B cell (primary cell): Measurements from ENCODE around the gene SRGAP1. TPM values are rescaled to one million over a fixed set of nuclear protein-coding genes. Genes with fewer than 3 reads are reported as not detected.

Source experiments
- ATAC-seq: fragments of 200-7000 bp; cut with Tn5 transposase; one replicate; pipeline ENCODE4 v1.10.0; 2021; ENCODE audit warnings: low read depth, mild to moderate bottlenecking, moderate number of reproducible peaks, moderate library complexity
- CTCF ChIA-PET: fragments of 350-600 bp; sonication (Branson Sonifier 250); formaldehyde crosslinking; loops from one replicate; lab custom pipeline; 2021; ENCODE audit warnings: antibody characterized with exemption, inconsistent platforms; lab: Charles Lee
- POLR2A ChIA-PET: fragments of 350-600 bp; sonication (Branson Sonifier 250); formaldehyde crosslinking; loops from one replicate; lab custom pipeline; 2021; ENCODE audit warnings: antibody characterized with exemption; lab: Charles Lee
- DNase-seq: peaks from one replicate; pipeline ENCODE4 v3.0.0; 2013
- H2AFZ ChIP-seq: 2 replicates; pipeline ENCODE4 v1.6.1; 2012; ENCODE audit warnings: mild to moderate bottlenecking, low read depth, low read length; ENCODE audit not compliant: insufficient read depth, poor library complexity, severe bottlenecking
- H3K27ac ChIP-seq, 2 donors: 1 replicate in 1 of 2; 2 replicates in 1 of 2; pipeline ENCODE4 v1.5.1; 2012 to 2013; ENCODE audit warnings: low read length in 2 of 2, mild to moderate bottlenecking in 2 of 2, moderate library complexity in 1 of 2
- H3K27me3 ChIP-seq, 4 experiments: fragments of 200-600 bp in 1 of 4; sonication (generic) in 1 of 4; replicated peaks in 1 of 4; 1 replicate in 2 of 4; 2 replicates in 2 of 4; pipeline versions ENCODE4 v1.6.1 to v1.7.0; 2013 to 2016; ENCODE audit warnings: low read length in 3 of 4, mild to moderate bottlenecking in 2 of 4, mixed read lengths in 1 of 4, moderate library complexity in 1 of 4; ENCODE audit not compliant: insufficient read depth in 4 of 4, control insufficient read depth in 3 of 4; ENCODE audit errors: control extremely low read depth in 1 of 4
- H3K36me3 ChIP-seq, 2 experiments: replicated peaks in 1 of 2; 1 replicate in 1 of 2; 2 replicates in 1 of 2; pipeline versions ENCODE4 v1.6.1 to v1.7.1; 2013; ENCODE audit warnings: low read length in 1 of 2; ENCODE audit not compliant: insufficient read depth in 2 of 2, control insufficient read depth in 1 of 2; ENCODE audit errors: control extremely low read depth in 1 of 2, extremely low read depth in 1 of 2
- H3K4me1 ChIP-seq, 2 donors: fragments of 200-600 bp in 1 of 2; sonication (generic) in 1 of 2; 1 replicate in 1 of 2; 2 replicates in 1 of 2; pipeline versions ENCODE4 v1.5.1 to v1.6.1; 2013 to 2017; ENCODE audit warnings: low read length in 2 of 2; ENCODE audit not compliant: control insufficient read depth in 2 of 2, insufficient read depth in 2 of 2
- H3K4me2 ChIP-seq: replicated peaks from 2 replicates; pipeline ENCODE3; 2012; ENCODE audit warnings: mild to moderate bottlenecking, low read depth, low read length; ENCODE audit not compliant: poor library complexity, severe bottlenecking
- H3K4me3 ChIP-seq, 5 experiments: fragments of 200-600 bp in 1 of 5; sonication (generic) in 1 of 5; 1 replicate in 3 of 5; 2 replicates in 2 of 5; pipeline versions ENCODE4 v1.5.1 to v1.7.0; 2011 to 2016; ENCODE audit warnings: low read length in 4 of 5, mild to moderate bottlenecking in 4 of 5, low read depth in 2 of 5, control low read depth in 1 of 5, moderate library complexity in 1 of 5; ENCODE audit not compliant: insufficient read depth in 1 of 5; ENCODE audit errors: control extremely low read depth in 1 of 5, extremely low read depth in 1 of 5
- H3K79me2 ChIP-seq: fragments of 200-600 bp; sonication (generic); one replicate; pipeline ENCODE4 v1.6.0; 2016; ENCODE audit warnings: low read length; ENCODE audit not compliant: control insufficient read depth, insufficient read depth
- H3K9ac ChIP-seq: fragments of 200-600 bp; sonication (generic); 2 replicates; pipeline ENCODE4 v1.6.1; 2017; ENCODE audit warnings: mild to moderate bottlenecking, low read length, moderate library complexity
- H3K9me3 ChIP-seq, 3 donors: one replicate each; pipeline versions ENCODE4 v1.6.1 to v1.7.1; 2013; ENCODE audit warnings: low read length in 2 of 3; ENCODE audit not compliant: control insufficient read depth in 2 of 3, insufficient read depth in 1 of 3; ENCODE audit errors: control extremely low read depth in 1 of 3
- H4K20me1 ChIP-seq: 2 replicates; pipeline ENCODE4 v1.6.0; 2012; ENCODE audit warnings: mild to moderate bottlenecking, low read length; ENCODE audit not compliant: insufficient read depth, control insufficient read depth, poor library complexity, severe bottlenecking
- H3K27ac Mint-ChIP-seq: one replicate; pipeline ENCODE4 v1.8.0; 2021; ENCODE audit warnings: mixed read lengths
- H3K27me3 Mint-ChIP-seq: one replicate; pipeline ENCODE4 v1.8.0; 2021; ENCODE audit warnings: mixed read lengths
- H3K4me1 Mint-ChIP-seq: one replicate; pipeline ENCODE4 v1.8.0; 2021; ENCODE audit warnings: mixed read lengths
- H3K4me3 Mint-ChIP-seq: one replicate; pipeline ENCODE4 v1.8.0; 2021; ENCODE audit warnings: mixed read lengths
- H3K9me3 Mint-ChIP-seq: one replicate; pipeline ENCODE4 v1.8.0; 2022; ENCODE audit warnings: mixed read lengths; ENCODE audit not compliant: insufficient read depth
- EZH2 ChIP-seq: IDR thresholded peaks from 2 replicates; pipeline ENCODE4 v1.6.1; 2012; ENCODE audit warnings: borderline replicate concordance, low read depth, mild to moderate bottlenecking, moderate library complexity, low read length; ENCODE audit not compliant: insufficient read depth, poor library complexity, severe bottlenecking
- WGBS: methylation state at CpG from one replicate; pipeline ENCODE4 v1.1.5; 2013; ENCODE audit warnings: missing lambda C conversion rate; ENCODE audit not compliant: insufficient coverage; 5-methylcytosine and 5-hydroxymethylcytosine counted together
- intact Hi-C: fragments of 100-400 bp; cut with micrococcal nuclease; formaldehyde crosslinking; loops from one replicate; pipeline ENCODE4 v1.10.0; 2022
- polyA plus RNA-seq: library from polyadenylated mRNA; depleted of rRNA; stranded (reverse); fragments of >200 nt; gene quantifications from 2 replicates; pipeline ENCODE4 v1.2.3, GENCODE V29; 2012
- total RNA-seq, 2 donors: library from RNA; stranded (reverse); fragments of 120-200 nt in 1 of 2; gene quantifications; 1 replicate in 1 of 2; 2 replicates in 1 of 2; pipeline versions ENCODE4 v1.2.3 to v1.2.4, GENCODE V29; 2013 to 2022
- TF ChIP-seq, protein P1 (sequence below): fragments of 200-600 bp; IDR thresholded peaks from one replicate; pipeline ENCODE4 v1.8.0; 2022; ENCODE audit warnings: antibody characterized with exemption, mild to moderate bottlenecking

Gene SRGAP1
- total and polyA plus RNA-seq, 2 donors (not counting 1 experiment from before 2014, with no cell fraction given), result under 0.01 to 0.22 TPM

DNA sequence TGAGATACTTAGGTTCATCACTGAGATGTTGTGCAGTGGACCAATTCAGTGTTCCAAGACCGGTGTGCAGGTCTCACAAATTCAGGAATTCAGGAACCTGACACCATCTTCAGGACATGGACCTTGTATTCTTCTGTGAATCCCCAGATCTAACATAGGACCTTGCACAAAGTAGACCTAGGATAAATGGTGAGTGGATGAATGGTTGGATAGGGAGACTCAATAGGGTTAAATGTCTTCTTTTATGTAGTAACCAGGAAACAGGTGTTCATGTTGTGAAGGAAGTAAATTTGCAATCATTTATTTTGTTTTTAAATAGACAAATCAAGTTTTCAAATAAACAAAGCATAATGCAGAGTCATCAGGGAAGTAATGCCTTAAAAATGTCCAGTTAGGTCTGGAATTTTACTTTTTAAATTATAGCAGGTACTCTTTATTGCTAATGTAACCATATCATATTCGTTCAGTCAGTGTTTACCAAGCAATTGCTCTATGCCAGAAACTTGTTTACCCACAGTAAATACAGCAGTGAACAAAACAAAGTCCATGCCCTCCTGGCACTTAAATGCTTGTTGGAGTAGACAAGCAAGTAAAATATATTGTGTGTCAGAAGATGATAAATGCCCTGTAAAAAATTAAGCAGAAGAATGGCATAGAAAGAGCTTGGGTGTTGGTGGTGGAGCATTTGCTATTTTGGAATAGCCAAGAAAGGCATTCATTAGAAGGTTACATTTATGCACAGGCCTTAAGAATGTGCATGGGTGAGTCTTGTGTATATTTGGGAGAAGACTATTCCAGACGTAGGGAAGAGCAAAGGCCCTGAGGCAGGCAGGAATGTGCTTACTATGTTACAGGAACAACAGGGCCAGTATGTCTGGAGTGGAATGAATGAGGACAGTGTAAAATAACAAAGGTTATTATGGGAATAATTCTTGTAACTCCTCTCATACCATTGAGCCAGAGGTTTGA lies 38.5 kb upstream of the SRGAP1 start:
- Mint-ChIP-seq H3K27ac (no peak overlapping the region), H3K4me1 (peaks cover 8% of the 10 kb centered on the region), H3K4me3 (no peak overlapping the region), H3K27me3 (no peaks in the 10 kb centered on the region), H3K9me3 (no peaks in the 10 kb centered on the region)
- DNase-seq (no peak), ATAC-seq (no peak)
- Histone ChIP-seq H3K4me3 (no peak overlapping the region), H3K27me3 (no peaks in the 10 kb centered on the region), H3K9me3 (no peaks in the 10 kb centered on the region), H3K9ac (no peak overlapping the region), H3K4me2 (no peak overlapping the region), H3K79me2 (no peaks in the 10 kb centered on the region), H3K27ac (no peak overlapping the region), H4K20me1 (no peaks in the 10 kb centered on the region), H3K36me3 (peaks cover 0 to 26% of the 10 kb centered on the region in 2 experiments), H2AFZ (no peak overlapping the region), H3K4me1 (no peaks in the 10 kb centered on the region)
- 100% methylated on average over 2 of the region's 3 CpGs for WGBS
- ChIA-PET POLR2A (no interaction called here), CTCF (no interaction called here)
- TF ChIP-seq, protein P1, sequence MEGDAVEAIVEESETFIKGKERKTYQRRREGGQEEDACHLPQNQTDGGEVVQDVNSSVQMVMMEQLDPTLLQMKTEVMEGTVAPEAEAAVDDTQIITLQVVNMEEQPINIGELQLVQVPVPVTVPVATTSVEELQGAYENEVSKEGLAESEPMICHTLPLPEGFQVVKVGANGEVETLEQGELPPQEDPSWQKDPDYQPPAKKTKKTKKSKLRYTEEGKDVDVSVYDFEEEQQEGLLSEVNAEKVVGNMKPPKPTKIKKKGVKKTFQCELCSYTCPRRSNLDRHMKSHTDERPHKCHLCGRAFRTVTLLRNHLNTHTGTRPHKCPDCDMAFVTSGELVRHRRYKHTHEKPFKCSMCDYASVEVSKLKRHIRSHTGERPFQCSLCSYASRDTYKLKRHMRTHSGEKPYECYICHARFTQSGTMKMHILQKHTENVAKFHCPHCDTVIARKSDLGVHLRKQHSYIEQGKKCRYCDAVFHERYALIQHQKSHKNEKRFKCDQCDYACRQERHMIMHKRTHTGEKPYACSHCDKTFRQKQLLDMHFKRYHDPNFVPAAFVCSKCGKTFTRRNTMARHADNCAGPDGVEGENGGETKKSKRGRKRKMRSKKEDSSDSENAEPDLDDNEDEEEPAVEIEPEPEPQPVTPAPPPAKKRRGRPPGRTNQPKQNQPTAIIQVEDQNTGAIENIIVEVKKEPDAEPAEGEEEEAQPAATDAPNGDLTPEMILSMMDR, result no peak
- TF ChIP-seq EZH2, result no peak
- intact Hi-C loops, result no loop called here

DNA sequence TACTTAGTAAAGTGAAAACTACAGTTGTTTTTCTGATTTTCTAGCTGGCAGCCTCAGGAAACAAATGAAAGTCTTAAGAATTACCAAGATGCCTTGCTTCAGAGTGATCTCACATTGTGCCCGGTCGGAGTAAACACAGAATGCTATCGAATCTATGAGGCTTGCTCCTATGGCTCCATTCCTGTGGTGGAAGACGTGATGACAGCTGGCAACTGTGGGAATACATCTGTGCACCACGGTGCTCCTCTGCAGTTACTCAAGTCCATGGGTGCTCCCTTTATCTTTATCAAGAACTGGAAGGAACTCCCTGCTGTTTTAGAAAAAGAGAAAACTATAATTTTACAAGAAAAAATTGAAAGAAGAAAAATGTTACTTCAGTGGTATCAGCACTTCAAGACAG lies 35.9 kb upstream of the SRGAP1 start:
- CTCF ChIA-PET, result no interaction called here
- peaks cover 0 to 26% of the 10 kb centered on the region in 2 experiments for H3K36me3 ChIP-seq
- POLR2A ChIA-PET, result no interaction called here

More for the DNA sequence above, 35.9 kb upstream of the SRGAP1 start:
- TF ChIP-seq EZH2, result no peak
- TF ChIP-seq, protein P1, result no peak
- H3K9ac ChIP-seq, result no peak overlapping the region
- 100% methylated on average over 4 of the region's 5 CpGs for WGBS
- Mint-ChIP-seq H3K9me3 (no peaks in the 10 kb centered on the region), H3K27me3 (no peaks in the 10 kb centered on the region), H3K4me3 (no peak overlapping the region), H3K4me1 (peaks cover 8% of the 10 kb centered on the region), H3K27ac (no peak overlapping the region)
- ATAC-seq (no peak), DNase-seq (no peak)
- H3K4me2 ChIP-seq, result no peak overlapping the region
- H3K27ac ChIP-seq, result no peak overlapping the region
- H3K4me3 ChIP-seq, result no peak overlapping the region
- intact Hi-C loops, result no loop called here
- H3K27me3 ChIP-seq, result no peaks in the 10 kb centered on the region
- no peaks in the 10 kb centered on the region for H3K9me3 ChIP-seq
- H3K79me2 ChIP-seq, result no peaks in the 10 kb centered on the region
- no peak overlapping the region for H2AFZ ChIP-seq
- no peaks in the 10 kb centered on the region for H3K4me1 ChIP-seq
- no peaks in the 10 kb centered on the region for H4K20me1 ChIP-seq
